ENCODE data around the gene TPO. TPM values are rescaled to one million over a fixed set of nuclear protein-coding genes. Genes with fewer than 3 reads are reported as not detected.

Gene TPO
- total RNA-seq, 4 donors from 2014 or later: 6.7 to 14.5 (median 11.3) TPM

- H3K36me3 ChIP-seq: no peaks in the 10 kb centered on the region
- WGBS, 2 donors (ENCODE audit: low coverage in 1 of 2): 59% methylated on average over 8 of the region's 12 CpGs; no CpG with 5 or more reads in 1 of the 2 donors
- no peaks in the 10 kb centered on the region for H3K4me1 ChIP-seq
- H3K4me3 ChIP-seq: no peak overlapping the region
- no peak for ATAC-seq
- peak overlapping the region in 2 of 4 donors; percentile 10 to 62 for H3K27ac ChIP-seq
- no peaks in the 10 kb centered on the region for H3K9me3 ChIP-seq
- TF ChIP-seq, protein P1, sequence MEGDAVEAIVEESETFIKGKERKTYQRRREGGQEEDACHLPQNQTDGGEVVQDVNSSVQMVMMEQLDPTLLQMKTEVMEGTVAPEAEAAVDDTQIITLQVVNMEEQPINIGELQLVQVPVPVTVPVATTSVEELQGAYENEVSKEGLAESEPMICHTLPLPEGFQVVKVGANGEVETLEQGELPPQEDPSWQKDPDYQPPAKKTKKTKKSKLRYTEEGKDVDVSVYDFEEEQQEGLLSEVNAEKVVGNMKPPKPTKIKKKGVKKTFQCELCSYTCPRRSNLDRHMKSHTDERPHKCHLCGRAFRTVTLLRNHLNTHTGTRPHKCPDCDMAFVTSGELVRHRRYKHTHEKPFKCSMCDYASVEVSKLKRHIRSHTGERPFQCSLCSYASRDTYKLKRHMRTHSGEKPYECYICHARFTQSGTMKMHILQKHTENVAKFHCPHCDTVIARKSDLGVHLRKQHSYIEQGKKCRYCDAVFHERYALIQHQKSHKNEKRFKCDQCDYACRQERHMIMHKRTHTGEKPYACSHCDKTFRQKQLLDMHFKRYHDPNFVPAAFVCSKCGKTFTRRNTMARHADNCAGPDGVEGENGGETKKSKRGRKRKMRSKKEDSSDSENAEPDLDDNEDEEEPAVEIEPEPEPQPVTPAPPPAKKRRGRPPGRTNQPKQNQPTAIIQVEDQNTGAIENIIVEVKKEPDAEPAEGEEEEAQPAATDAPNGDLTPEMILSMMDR (IDR thresholded peaks at IDR 0.05): no peak
- TF ChIP-seq POLR2A (IDR thresholded peaks at IDR 0.05): no peak
- peaks cover 1% of the 10 kb centered on the region for H3K27me3 ChIP-seq
Measured at GRCh38 chr2:1494257-1494656, 81.0 kb downstream of the TPO start.

DNA sequence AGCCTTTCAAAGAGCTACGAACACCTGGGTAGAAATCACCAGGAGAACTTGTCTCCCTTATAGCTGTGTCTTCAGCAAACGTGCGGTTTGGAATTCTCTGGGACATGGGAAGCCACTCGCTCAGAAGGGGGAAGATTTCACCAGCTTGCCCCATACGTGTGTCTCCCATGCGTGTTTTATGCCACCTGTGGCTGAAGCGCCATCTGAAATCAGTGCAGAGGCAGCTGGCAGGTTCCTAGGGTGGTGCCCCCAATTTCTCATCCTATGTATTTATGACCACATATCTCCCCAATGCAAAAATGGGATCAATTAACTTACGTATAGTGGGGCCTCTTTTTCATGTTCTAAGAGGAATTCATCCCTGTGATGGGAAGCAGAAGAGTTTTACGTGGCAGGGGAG lies 81.6 kb downstream of the TPO start:
- H3K27ac ChIP-seq: no peak overlapping the region
- TF ChIP-seq EP300 (IDR thresholded peaks at IDR 0.05) (no peak), POLR2A (IDR thresholded peaks at IDR 0.05) (no peak), POLR2AphosphoS5 (IDR thresholded peaks at IDR 0.05) (no peak)
- TF ChIP-seq, protein P1 (IDR thresholded peaks at IDR 0.05): no peak
- 78 to 87% methylated on average over 6 to 9 of the region's 9 CpGs for WGBS, 2 donors (ENCODE audit: low coverage in 1 of 2)
- no peaks in the 10 kb centered on the region for H3K4me1 ChIP-seq
- no peaks in the 10 kb centered on the region for H3K27me3 ChIP-seq
- ATAC-seq: no peak
- no peak overlapping the region for H3K4me3 ChIP-seq
- H3K36me3 ChIP-seq: no peaks in the 10 kb centered on the region
- no peaks in the 10 kb centered on the region for H3K9me3 ChIP-seq

DNA sequence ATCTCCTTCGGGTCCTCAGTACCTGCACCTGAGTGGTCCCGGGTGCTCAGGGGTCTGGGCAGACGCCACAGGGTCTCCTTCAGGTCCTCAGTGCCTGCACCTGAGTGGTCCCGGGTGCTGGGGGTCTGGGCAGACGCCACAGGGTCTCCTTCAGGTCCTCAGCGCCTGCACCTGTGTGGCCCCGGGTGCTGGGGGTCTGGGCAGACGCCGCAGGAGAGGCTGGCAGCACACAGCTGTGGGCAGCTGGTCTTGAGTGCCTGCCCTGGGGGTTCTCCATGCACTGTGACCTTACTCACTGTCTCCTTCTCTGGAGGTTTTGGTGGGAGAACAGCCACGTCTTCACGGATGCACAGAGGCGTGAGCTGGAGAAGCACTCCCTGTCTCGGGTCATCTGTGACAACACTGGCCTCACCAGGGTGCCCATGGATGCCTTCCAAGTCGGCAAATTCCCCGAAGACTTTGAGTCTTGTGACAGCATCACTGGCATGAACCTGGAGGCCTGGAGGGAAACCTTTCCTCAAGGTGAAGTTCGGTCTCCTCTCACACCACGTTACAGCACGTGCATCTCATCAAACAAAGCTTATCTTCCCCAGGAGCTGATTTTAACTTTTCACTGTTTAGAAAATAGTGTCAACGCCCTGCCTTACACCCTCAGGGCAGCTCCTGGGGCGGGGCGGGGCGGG lies 82.6 kb downstream of the TPO start:
- 64% methylated on average over 7 of the region's 22 CpGs; no CpG with 5 or more reads in 1 of the 2 donors for WGBS, 2 donors (ENCODE audit: low coverage in 1 of 2)
- H3K9me3 ChIP-seq: no peaks in the 10 kb centered on the region
- H3K36me3 ChIP-seq: no peaks in the 10 kb centered on the region
- H3K4me1 ChIP-seq: no peaks in the 10 kb centered on the region
- TF ChIP-seq, protein P1 (IDR thresholded peaks at IDR 0.05): no peak
- TF ChIP-seq EP300 (IDR thresholded peaks at IDR 0.05) (no peak), POLR2A (IDR thresholded peaks at IDR 0.05) (no peak), POLR2AphosphoS5 (IDR thresholded peaks at IDR 0.05) (no peak)
- H3K27ac ChIP-seq: no peak overlapping the region
- no peaks in the 10 kb centered on the region for H3K27me3 ChIP-seq
- ATAC-seq: no peak
- no peak overlapping the region for H3K4me3 ChIP-seq

- Histone ChIP-seq H3K9me3 (no peaks in the 10 kb centered on the region), H3K27me3 (no peaks in the 10 kb centered on the region), H3K27ac (no peak overlapping the region), H3K36me3 (no peaks in the 10 kb centered on the region), H3K4me3 (no peak overlapping the region), H3K4me1 (no peaks in the 10 kb centered on the region)
- WGBS, 2 donors (ENCODE audit: low coverage in 1 of 2): 95% methylated on average over 18 of the region's 19 CpGs; no CpG with 5 or more reads in 1 of the 2 donors
- TF ChIP-seq, protein P1 (IDR thresholded peaks at IDR 0.05): no peak
- no peak for ATAC-seq
Measured at GRCh38 chr2:1496359-1496821, 83.1 kb downstream of the TPO start.

- no peaks in the 10 kb centered on the region for H3K9me3 ChIP-seq
- no peaks in the 10 kb centered on the region for H3K4me1 ChIP-seq
- no peak for ATAC-seq
- H3K36me3 ChIP-seq: no peaks in the 10 kb centered on the region
- no peak overlapping the region for H3K4me3 ChIP-seq
- WGBS, 2 donors (ENCODE audit: low coverage in 1 of 2): no CpG with 5 or more reads among the region's 13 CpGs
- no peak for TF ChIP-seq POLR2A (IDR thresholded peaks at IDR 0.05)
- TF ChIP-seq, protein P1 (IDR thresholded peaks at IDR 0.05): no peak
- TF ChIP-seq EP300 (IDR thresholded peaks at IDR 0.05): no peak
- TF ChIP-seq POLR2AphosphoS5 (IDR thresholded peaks at IDR 0.05): no peak
- no peak overlapping the region for H3K27ac ChIP-seq
- no peaks in the 10 kb centered on the region for H3K27me3 ChIP-seq
Measured at GRCh38 chr2:1497122-1497611, 83.9 kb downstream of the TPO start.
